ENCODE data around the gene TEX9. TPM values are rescaled to one million over a fixed set of nuclear protein-coding genes. Genes with fewer than 3 reads are reported as not detected.
"Not testable (repeated sequence)": the region's sequence is repeated elsewhere in the genome, so short reads cannot be mapped to it uniquely, and the experiment has no call there.

Gene TEX9
- total RNA-seq, 1 experiment from 2014 or later = 6.3 TPM

DNA sequence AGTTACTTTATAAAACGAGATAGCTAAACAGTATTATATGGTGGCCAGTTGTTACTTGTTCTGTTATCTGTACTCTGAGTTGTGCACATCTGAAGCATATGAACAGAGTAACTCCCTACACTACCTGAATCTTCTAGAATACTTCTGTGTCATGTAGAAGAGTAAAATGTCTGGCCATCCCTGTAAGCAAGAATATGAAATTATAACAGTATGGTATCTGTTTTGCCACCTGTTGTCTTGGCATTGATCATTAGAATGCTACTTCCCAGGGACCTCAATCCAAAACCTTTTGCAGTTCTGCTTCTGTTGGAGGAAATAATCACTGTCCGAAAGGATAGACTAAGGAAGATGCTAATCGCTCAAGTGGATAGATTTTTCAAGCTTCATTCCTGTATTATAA lies 1.9 kb downstream of the TEX9 start:
- Mint-ChIP-seq H3K27ac (ENCODE audit: low read depth, unreplicated experiment) (no peak overlapping the region), H3K4me3 (ENCODE audit: unreplicated experiment) (peak overlapping the region; percentile 76), H3K27me3 (ENCODE audit: insufficient read depth, unreplicated experiment) (no peaks in the 10 kb centered on the region), H3K9me3 (ENCODE audit: unreplicated experiment) (no peaks in the 10 kb centered on the region), H3K4me1 (ENCODE audit: insufficient read depth, unreplicated experiment) (peaks cover 48% of the 10 kb centered on the region), H3K36me3 (ENCODE audit: insufficient read depth, unreplicated experiment) (peaks cover 6% of the 10 kb centered on the region)
- no TSS peak for BruUV-seq (replicated peaks)
- intact Hi-C loops (cut with micrococcal nuclease) = no loop called here
- TF ChIP-seq, protein P1, sequence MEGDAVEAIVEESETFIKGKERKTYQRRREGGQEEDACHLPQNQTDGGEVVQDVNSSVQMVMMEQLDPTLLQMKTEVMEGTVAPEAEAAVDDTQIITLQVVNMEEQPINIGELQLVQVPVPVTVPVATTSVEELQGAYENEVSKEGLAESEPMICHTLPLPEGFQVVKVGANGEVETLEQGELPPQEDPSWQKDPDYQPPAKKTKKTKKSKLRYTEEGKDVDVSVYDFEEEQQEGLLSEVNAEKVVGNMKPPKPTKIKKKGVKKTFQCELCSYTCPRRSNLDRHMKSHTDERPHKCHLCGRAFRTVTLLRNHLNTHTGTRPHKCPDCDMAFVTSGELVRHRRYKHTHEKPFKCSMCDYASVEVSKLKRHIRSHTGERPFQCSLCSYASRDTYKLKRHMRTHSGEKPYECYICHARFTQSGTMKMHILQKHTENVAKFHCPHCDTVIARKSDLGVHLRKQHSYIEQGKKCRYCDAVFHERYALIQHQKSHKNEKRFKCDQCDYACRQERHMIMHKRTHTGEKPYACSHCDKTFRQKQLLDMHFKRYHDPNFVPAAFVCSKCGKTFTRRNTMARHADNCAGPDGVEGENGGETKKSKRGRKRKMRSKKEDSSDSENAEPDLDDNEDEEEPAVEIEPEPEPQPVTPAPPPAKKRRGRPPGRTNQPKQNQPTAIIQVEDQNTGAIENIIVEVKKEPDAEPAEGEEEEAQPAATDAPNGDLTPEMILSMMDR (IDR thresholded peaks at IDR 0.05; ENCODE audit: unreplicated experiment) = no peak
- CTCF ChIA-PET = interaction anchor here (3.1 to 3.5 kb wide), 2 partner anchors 118 to 122 kb away, joined by 12 to 17 read pairs; no protein-coding TSS in a partner anchor
- DNase-seq (ENCODE audit: unreplicated experiment) = no peak
- POLR2A ChIA-PET = interaction anchor here (0.6 to 4.1 kb wide), 7 partner anchors 25 to 123 kb away, joined by 3 to 46 read pairs (median 4); partner anchors contain the start of gene RFX7

DNA sequence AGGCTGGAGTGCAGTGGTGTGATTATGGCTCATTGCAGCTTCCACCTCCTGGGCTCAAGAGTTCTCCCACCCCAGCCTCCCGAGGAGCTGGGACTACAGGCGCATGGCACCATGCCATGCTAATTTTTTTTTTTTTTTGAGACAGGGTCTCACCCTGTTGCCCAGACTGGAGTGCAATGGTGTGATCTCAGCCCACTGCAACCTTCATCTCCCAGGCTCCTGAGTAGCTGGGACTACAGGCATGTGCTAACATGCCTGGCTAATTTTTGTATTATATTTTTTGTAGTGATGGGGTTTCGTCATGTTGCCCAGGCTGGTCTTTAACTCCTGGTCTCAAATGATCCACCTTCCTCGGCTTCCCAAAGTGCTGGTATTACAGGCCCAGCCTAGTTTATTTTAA lies 4.0 kb downstream of the TEX9 start:
- intact Hi-C loops (cut with micrococcal nuclease) = no loop called here
- peak; percentile 46 for DNase-seq (ENCODE audit: unreplicated experiment)
- no peaks in the 10 kb centered on the region for H3K27me3 Mint-ChIP-seq (ENCODE audit: insufficient read depth, unreplicated experiment)
- no TSS peak for BruUV-seq (replicated peaks)
- TF ChIP-seq, protein P1 (IDR thresholded peaks at IDR 0.05; ENCODE audit: unreplicated experiment) = no peak
- H3K27ac Mint-ChIP-seq (ENCODE audit: low read depth, unreplicated experiment) = peak overlapping the region; percentile 17
- ChIA-PET POLR2A (interaction anchor here (0.9 to 4.1 kb wide), 8 partner anchors 10 to 456 kb away, joined by 4 to 46 read pairs (median 4); partner anchors contain the start of gene RFX7), CTCF (interaction anchor here (0.8 to 3.5 kb wide), 3 partner anchors 41 to 124 kb away, joined by 3 to 17 read pairs (median 7); no protein-coding TSS in a partner anchor)
- no peaks in the 10 kb centered on the region for H3K9me3 Mint-ChIP-seq (ENCODE audit: unreplicated experiment)
- peaks cover 48% of the 10 kb centered on the region for H3K4me1 Mint-ChIP-seq (ENCODE audit: insufficient read depth, unreplicated experiment)
- peak overlapping the region; percentile 19 for H3K4me3 Mint-ChIP-seq (ENCODE audit: unreplicated experiment)
- peaks cover 6% of the 10 kb centered on the region for H3K36me3 Mint-ChIP-seq (ENCODE audit: insufficient read depth, unreplicated experiment)

DNA sequence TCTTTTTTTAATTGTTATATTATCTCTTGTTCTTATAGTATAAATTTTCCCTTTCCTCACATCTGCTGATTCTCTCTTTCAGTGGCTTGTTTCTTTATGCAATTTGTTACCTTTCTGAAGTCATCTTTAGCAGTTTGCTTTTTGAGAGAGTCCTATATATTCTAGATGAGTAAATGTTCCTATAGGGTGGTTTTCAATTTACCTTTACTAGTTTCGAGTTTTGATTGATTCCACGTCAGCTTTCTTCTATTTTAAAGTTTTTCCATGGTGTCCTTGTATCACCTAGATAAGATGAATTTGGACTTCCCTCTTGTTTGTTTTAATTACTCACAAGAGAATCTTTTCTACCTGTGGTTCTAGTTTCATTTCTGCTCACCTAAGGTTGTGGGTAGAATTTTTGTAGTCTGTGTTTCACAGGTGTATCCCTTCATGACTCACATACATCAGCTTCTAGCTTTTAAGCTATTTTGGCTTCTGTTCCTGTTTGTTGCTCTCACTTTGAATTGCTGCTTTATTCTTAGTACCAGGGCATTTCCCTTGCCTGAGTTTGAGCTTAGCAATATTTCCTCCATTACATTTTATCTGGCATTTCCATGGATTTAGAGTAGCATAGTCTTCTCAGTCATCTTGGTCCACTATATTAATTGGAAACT lies 6.4 kb downstream of the TEX9 start:
- intact Hi-C loops (cut with micrococcal nuclease) = no loop called here
- peak; percentile 25 for DNase-seq (ENCODE audit: unreplicated experiment)
- Mint-ChIP-seq H3K27ac (ENCODE audit: low read depth, unreplicated experiment) (peak overlapping the region; percentile 70), H3K36me3 (ENCODE audit: insufficient read depth, unreplicated experiment) (no peaks in the 10 kb centered on the region), H3K27me3 (ENCODE audit: insufficient read depth, unreplicated experiment) (no peaks in the 10 kb centered on the region), H3K4me3 (ENCODE audit: unreplicated experiment) (peak overlapping the region; percentile 51), H3K9me3 (ENCODE audit: unreplicated experiment) (no peaks in the 10 kb centered on the region), H3K4me1 (ENCODE audit: insufficient read depth, unreplicated experiment) (peaks cover 35% of the 10 kb centered on the region)
- BruUV-seq (replicated peaks) = no TSS peak
- CTCF ChIA-PET = interaction anchor here (0.5 to 1.3 kb wide), 4 partner anchors 21 to 123 kb away, joined by 3 to 5 read pairs (median 4); no protein-coding TSS in a partner anchor
- POLR2A ChIA-PET = interaction anchor here (0.7 to 2.4 kb wide), 7 partner anchors 22 to 455 kb away, joined by 3 to 14 read pairs (median 5); no protein-coding TSS in a partner anchor
- TF ChIP-seq, protein P1 (IDR thresholded peaks at IDR 0.05; ENCODE audit: unreplicated experiment) = no peak

DNA sequence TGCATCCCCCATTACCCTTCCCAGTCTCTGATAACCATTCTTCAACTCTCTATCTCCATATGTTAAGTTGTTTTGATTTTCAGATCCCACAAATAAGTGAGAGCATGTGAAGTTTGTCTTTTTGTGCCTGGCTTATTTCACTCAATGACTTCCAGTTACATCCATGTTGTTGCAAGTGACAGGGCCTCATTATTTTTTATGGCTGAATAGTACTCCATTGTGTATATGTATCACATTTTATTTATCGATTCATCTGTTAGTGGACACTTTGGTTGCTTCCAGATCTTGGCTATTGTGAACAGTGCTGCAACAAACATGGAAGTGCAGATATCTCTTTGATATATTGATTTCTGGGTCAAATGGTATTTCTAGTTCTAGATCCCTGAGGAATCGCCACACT lies 9.5 kb downstream of the TEX9 start:
- H3K36me3 Mint-ChIP-seq (ENCODE audit: insufficient read depth, unreplicated experiment); BruUV-seq (replicated peaks); DNase-seq (ENCODE audit: unreplicated experiment); H3K9me3 Mint-ChIP-seq (ENCODE audit: unreplicated experiment); H3K27me3 Mint-ChIP-seq (ENCODE audit: insufficient read depth, unreplicated experiment); H3K27ac Mint-ChIP-seq (ENCODE audit: low read depth, unreplicated experiment); POLR2A ChIA-PET; intact Hi-C loops (cut with micrococcal nuclease); CTCF ChIA-PET; H3K4me3 Mint-ChIP-seq (ENCODE audit: unreplicated experiment): not testable (repeated sequence)
- peaks cover 19% of the 10 kb centered on the region for H3K4me1 Mint-ChIP-seq (ENCODE audit: insufficient read depth, unreplicated experiment)

DNA sequence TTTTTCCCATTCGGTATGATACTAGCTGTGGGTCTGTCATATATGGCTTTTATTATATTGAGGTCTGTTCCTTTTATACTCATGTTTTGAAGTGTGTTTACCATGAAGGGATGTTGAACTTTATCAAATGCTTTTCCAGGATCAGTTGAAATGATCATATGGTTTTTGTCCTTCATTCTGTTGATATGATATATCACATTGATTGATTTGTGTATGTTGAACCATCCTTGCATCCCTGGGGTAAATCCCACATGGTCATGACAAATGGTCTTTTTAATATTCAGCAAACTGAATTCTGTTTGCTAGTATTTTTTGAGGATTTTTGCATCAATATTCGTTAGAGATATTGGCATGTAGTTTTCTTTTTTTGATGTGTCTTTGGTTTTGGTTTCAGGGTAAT lies 12.6 kb downstream of the TEX9 start:
- POLR2A ChIA-PET; BruUV-seq (replicated peaks); H3K27me3 Mint-ChIP-seq (ENCODE audit: insufficient read depth, unreplicated experiment); DNase-seq (ENCODE audit: unreplicated experiment); intact Hi-C loops (cut with micrococcal nuclease); H3K27ac Mint-ChIP-seq (ENCODE audit: low read depth, unreplicated experiment); H3K4me3 Mint-ChIP-seq (ENCODE audit: unreplicated experiment); H3K36me3 Mint-ChIP-seq (ENCODE audit: insufficient read depth, unreplicated experiment); H3K4me1 Mint-ChIP-seq (ENCODE audit: insufficient read depth, unreplicated experiment): not testable (repeated sequence)
- CTCF ChIA-PET = interaction anchor here (0.6 kb wide), 1 partner anchor 31 kb away, joined by 3 read pairs; no protein-coding TSS in a partner anchor
- H3K9me3 Mint-ChIP-seq (ENCODE audit: unreplicated experiment) = peaks cover 15% of the 10 kb centered on the region
